ENCODE results near the gene CAMKK1.

GRCh38 chr17:3928406-3928805 lies 35.6 kb upstream of the CAMKK1 start:
- TF ChIP-seq CTCF (IDR thresholded peaks at IDR 0.05), result no peak
- no peak for TF ChIP-seq EZH2 (IDR thresholded peaks at IDR 0.05; ENCODE audit: borderline replicate concordance, insufficient read depth, low read depth, low read length, poor library complexity, severe bottlenecking)

Data from B cell (primary cell).